H1 (cell line): ENCODE measurements around the gene BTBD1. TPM values are rescaled to one million over a fixed set of nuclear protein-coding genes. Genes with fewer than 3 reads are reported as not detected.

Source experiments
- CTCF ChIA-PET: fragments of 300-600 bp; sonication (Branson Sonifier 250); formaldehyde crosslinking; loops from one replicate; lab custom pipeline; 2021; ENCODE audit not compliant: partially characterized antibody; lab: Charles Lee
- POLR2A ChIA-PET: fragments of 300-600 bp; sonication (Branson Sonifier 250); formaldehyde crosslinking; loops from one replicate; lab custom pipeline; 2021; ENCODE audit warnings: inconsistent platforms; ENCODE audit not compliant: partially characterized antibody; lab: Charles Lee
- DNase-seq, 2 experiments: peaks; one replicate each; pipeline versions ENCODE4 v3.0.0 to v3.0.0-alpha.2; 2010 to 2022; ENCODE audit warnings: low spot score in 2 of 2, low read depth in 1 of 2, mixed read lengths in 1 of 2
- FAIRE-seq: peaks from 2 replicates; lab custom pipeline; 2011; peaks lifted over from hg19 to GRCh38; lab: Jason Lieb, UNC
- H2AFZ ChIP-seq: 2 replicates; pipeline ENCODE4 v1.8.1; 2012; ENCODE audit warnings: low read length, inconsistent platforms
- H2AK5ac ChIP-seq: 2 replicates; pipeline ENCODE4 v1.6.1; 2013; ENCODE audit warnings: low read depth, low read length
- H2BK120ac ChIP-seq: replicated peaks from 2 replicates; pipeline ENCODE3; 2013; ENCODE audit warnings: low read depth, low read length, inconsistent platforms
- H2BK12ac ChIP-seq: 2 replicates; pipeline ENCODE4 v1.6.1; 2013; ENCODE audit warnings: low read depth, low read length
- H2BK15ac ChIP-seq: 2 replicates; pipeline ENCODE4 v1.6.1; 2013; ENCODE audit warnings: low read length
- H2BK20ac ChIP-seq: 2 replicates; pipeline ENCODE4 v1.6.1; 2013; ENCODE audit warnings: low read length
- H2BK5ac ChIP-seq: 2 replicates; pipeline ENCODE4 v1.6.1; 2013; ENCODE audit warnings: low read depth, low read length
- H3K14ac ChIP-seq: 2 replicates; pipeline ENCODE4 v1.6.1; 2013; ENCODE audit warnings: inconsistent platforms; ENCODE audit not compliant: insufficient read length
- H3K18ac ChIP-seq: 2 replicates; pipeline ENCODE4 v1.6.1; 2013; ENCODE audit warnings: low read length; ENCODE audit errors: extremely low read depth
- H3K23ac ChIP-seq: 2 replicates; pipeline ENCODE4 v1.6.1; 2013; ENCODE audit warnings: inconsistent platforms; ENCODE audit not compliant: insufficient read length
- H3K23me2 ChIP-seq: 2 replicates; pipeline ENCODE4 v1.6.1; 2013; ENCODE audit warnings: low read depth, low read length
- H3K27ac ChIP-seq: 2 replicates; pipeline ENCODE4 v1.6.1; 2011; ENCODE audit warnings: low read depth, low read length, inconsistent platforms
- H3K27me3 ChIP-seq, 4 experiments: replicated peaks in 1 of 4; 1 replicate in 1 of 4; 2 replicates in 3 of 4; pipeline versions ENCODE4 v1.6.1 to v1.8.1; 2011 to 2013; ENCODE audit warnings: low read length in 3 of 4, mild to moderate bottlenecking in 3 of 4, inconsistent platforms in 2 of 4, mixed read lengths in 2 of 4, moderate library complexity in 1 of 4; ENCODE audit not compliant: control insufficient read depth in 3 of 4, insufficient read depth in 3 of 4; ENCODE audit errors: extremely low read depth in 1 of 4
- H3K36me3 ChIP-seq, 4 experiments: 2 replicates each; pipeline versions ENCODE4 v1.6.1 to v1.8.1; 2011 to 2013; ENCODE audit warnings: mild to moderate bottlenecking in 4 of 4, low read length in 3 of 4, moderate library complexity in 2 of 4, control low read depth in 1 of 4, inconsistent platforms in 1 of 4; ENCODE audit not compliant: insufficient read depth in 4 of 4, control insufficient read depth in 2 of 4
- H3K4ac ChIP-seq: replicated peaks from 2 replicates; pipeline ENCODE3; 2013; ENCODE audit warnings: low read length, low read depth, mixed read lengths, inconsistent platforms; ENCODE audit not compliant: insufficient read length
- H3K4me1 ChIP-seq, 4 experiments: replicated peaks in 1 of 4; 1 replicate in 1 of 4; 2 replicates in 3 of 4; pipeline versions ENCODE4 v1.6.1 to v1.8.1; 2011 to 2013; ENCODE audit warnings: low read length in 3 of 4, inconsistent platforms in 2 of 4, mixed read lengths in 1 of 4; ENCODE audit not compliant: insufficient read depth in 4 of 4, control insufficient read depth in 3 of 4
- H3K4me2 ChIP-seq, 2 experiments: 2 replicates each; pipeline versions ENCODE4 v1.6.1 to v1.8.1; 2011 to 2013; ENCODE audit warnings: low read depth in 2 of 2, low read length in 2 of 2, control low read depth in 1 of 2, inconsistent platforms in 1 of 2, mild to moderate bottlenecking in 1 of 2; ENCODE audit not compliant: insufficient read depth in 1 of 2
- H3K4me3 ChIP-seq, 4 experiments: fragments of 200-600, 300-600 bp in 1 of 4; sonication (generic), shearing (Covaris generic), sonication (Bioruptor Twin) in 1 of 4; 2 replicates each; pipeline versions ENCODE4 v1.5.1 to v1.8.1; 2011 to 2016; ENCODE audit warnings: low read length in 4 of 4, low read depth in 3 of 4, control low read depth in 2 of 4, inconsistent platforms in 2 of 4, mild to moderate bottlenecking in 2 of 4, mixed read lengths in 1 of 4, moderate library complexity in 1 of 4; ENCODE audit not compliant: insufficient read depth in 2 of 4; ENCODE audit errors: extremely low read depth in 1 of 4
- H3K56ac ChIP-seq: replicated peaks from 2 replicates; pipeline ENCODE3; 2013; ENCODE audit warnings: low read depth, mild to moderate bottlenecking, mixed read lengths, low read length, inconsistent platforms; ENCODE audit not compliant: insufficient read length
- H3K79me1 ChIP-seq: 2 replicates; pipeline ENCODE4 v1.6.1; 2013; ENCODE audit warnings: low read depth, low read length, control low read depth
- H3K79me2 ChIP-seq, 2 experiments: 2 replicates each; pipeline versions ENCODE4 v1.6.1 to v1.8.1; 2012 to 2013; ENCODE audit warnings: low read length in 2 of 2, mild to moderate bottlenecking in 2 of 2, inconsistent platforms in 1 of 2; ENCODE audit not compliant: insufficient read depth in 2 of 2, control insufficient read depth in 1 of 2
- H3K9ac ChIP-seq, 4 experiments: replicated peaks in 1 of 4; 1 replicate in 1 of 4; 2 replicates in 3 of 4; pipeline versions ENCODE4 v1.6.1 to v1.8.1; 2011 to 2013; ENCODE audit warnings: low read depth in 3 of 4, low read length in 3 of 4, control low read depth in 2 of 4, mild to moderate bottlenecking in 2 of 4, moderate library complexity in 2 of 4, inconsistent platforms in 1 of 4; ENCODE audit errors: extremely low read depth in 1 of 4
- H3K9me3 ChIP-seq, 2 experiments: 2 replicates each; pipeline versions ENCODE4 v1.6.1 to v1.8.1; 2012 to 2013; ENCODE audit warnings: mild to moderate bottlenecking in 2 of 2, moderate library complexity in 2 of 2, control low read depth in 1 of 2, inconsistent platforms in 1 of 2, low read depth in 1 of 2, low read length in 1 of 2, mixed read lengths in 1 of 2; ENCODE audit not compliant: insufficient read depth in 2 of 2
- H4K20me1 ChIP-seq, 2 experiments: replicated peaks in 1 of 2; 2 replicates each; pipeline versions ENCODE3 to v1.8.1; 2011 to 2013; ENCODE audit warnings: inconsistent platforms in 2 of 2, low read length in 2 of 2, mild to moderate bottlenecking in 1 of 2; ENCODE audit not compliant: insufficient read depth in 2 of 2, control insufficient read depth in 1 of 2
- H4K5ac ChIP-seq: 2 replicates; pipeline ENCODE4 v1.6.1; 2013; ENCODE audit warnings: low read length, low read depth, mixed read lengths, inconsistent platforms; ENCODE audit not compliant: insufficient read length
- H4K8ac ChIP-seq: 2 replicates; pipeline ENCODE4 v1.8.0; 2013; ENCODE audit warnings: mild to moderate bottlenecking, moderate library complexity, low read length, inconsistent platforms; ENCODE audit not compliant: insufficient read depth; ENCODE audit errors: extremely low read depth
- H4K91ac ChIP-seq: replicated peaks from 2 replicates; pipeline ENCODE3; 2013; ENCODE audit warnings: low read length, mixed read lengths, inconsistent platforms; ENCODE audit not compliant: insufficient read length
- CBX8 ChIP-seq: fragments of 300-800, 300-1000 bp; sonication (generic); IDR thresholded peaks from 2 replicates; pipeline ENCODE4 v1.7.1; 2016; ENCODE audit warnings: low read depth, low read length, borderline replicate concordance
- CHD2 ChIP-seq: IDR thresholded peaks from 2 replicates; pipeline ENCODE4 v1.6.1; 2012; ENCODE audit warnings: low read length, improper control_type of control experiment
- CTBP2 ChIP-seq: IDR thresholded peaks from 2 replicates; pipeline ENCODE4 v1.7.0; 2011; ENCODE audit warnings: borderline replicate concordance, mild to moderate bottlenecking, moderate library complexity, mixed read lengths, low read length; ENCODE audit not compliant: insufficient read depth, insufficient read length
- EZH2 ChIP-seq: fragments of 200-600 bp; sonication (generic); IDR thresholded peaks from 2 replicates; pipeline ENCODE4 v1.7.1; 2012; ENCODE audit warnings: low read depth, mild to moderate bottlenecking, moderate library complexity, low read length, inconsistent platforms; ENCODE audit not compliant: severe bottlenecking
- JUND ChIP-seq: IDR thresholded peaks from 2 replicates; pipeline ENCODE4 v1.6.1; 2011; ENCODE audit warnings: mild to moderate bottlenecking, improper control_type of control experiment, low read length
- KDM1A ChIP-seq: fragments of 200-600, 300-600 bp; sonication (generic); IDR thresholded peaks from 2 replicates; pipeline ENCODE4 v1.7.1; 2016; ENCODE audit warnings: mild to moderate bottlenecking, low read length, borderline replicate concordance
- SP4 ChIP-seq: IDR thresholded peaks from 2 replicates; pipeline ENCODE4 v1.6.1; 2012; ENCODE audit warnings: low read length, inconsistent platforms
- TAF7 ChIP-seq: optimal IDR thresholded peaks from 2 replicates; pipeline ENCODE3; 2011; ENCODE audit warnings: low read depth, mild to moderate bottlenecking, inconsistent platforms, low read length, moderate library complexity, borderline replicate concordance
- ZNF274 ChIP-seq: IDR thresholded peaks from 2 replicates; pipeline ENCODE4 v1.7.0; 2012; ENCODE audit warnings: low read length, borderline replicate concordance; ENCODE audit errors: extremely low read depth
- WGBS, 2 experiments: shearing (Covaris generic) in 1 of 2; methylation state at CpG; one replicate each; pipeline versions ENCODE4 v1.1.6 to v1.1.7; 2013 to 2015; ENCODE audit warnings: low lambda C conversion rate in 2 of 2, mixed read lengths in 2 of 2, inconsistent platforms in 1 of 2, low coverage in 1 of 2, missing lambda C conversion rate in 1 of 2; ENCODE audit not compliant: insufficient replicate concordance in 2 of 2, insufficient coverage in 1 of 2, insufficient read length in 1 of 2; ENCODE audit errors: extremely low coverage in 1 of 2, missing lambda C conversion rate in 1 of 2; 5-methylcytosine and 5-hydroxymethylcytosine counted together
- polyA plus RNA-seq, 7 experiments: library from polyadenylated mRNA; depleted of rRNA in 3 of 7; stranded (reverse) in 5 of 7; unstranded in 2 of 7; fragments of >200 nt in 5 of 7; fragments of 200-250 nt in 2 of 7; gene quantifications; 1 replicate in 5 of 7; 2 replicates in 1 of 7; 4 replicates in 1 of 7; pipeline versions ENCODE4 v1.2.1 to v1.2.3, GENCODE V29; 2011 to 2013; ENCODE audit warnings: missing spikeins in 2 of 7, mixed read lengths in 2 of 7
- total RNA-seq: library from RNA; stranded (reverse); fragmentation: NEBNext Ultra II Directional; extraction: Animal tissue kit (Norgen Biotek cat#: 25700); gene quantifications from 2 replicates; pipeline ENCODE4 v1.2.1, GENCODE V29; 2021

Gene BTBD1
- total and polyA plus RNA-seq, 2 of the 8 experiments (the other 6 are each of a cell fraction or from before 2014, with no cell fraction given) = 18.6 to 39.5 TPM

DNA sequence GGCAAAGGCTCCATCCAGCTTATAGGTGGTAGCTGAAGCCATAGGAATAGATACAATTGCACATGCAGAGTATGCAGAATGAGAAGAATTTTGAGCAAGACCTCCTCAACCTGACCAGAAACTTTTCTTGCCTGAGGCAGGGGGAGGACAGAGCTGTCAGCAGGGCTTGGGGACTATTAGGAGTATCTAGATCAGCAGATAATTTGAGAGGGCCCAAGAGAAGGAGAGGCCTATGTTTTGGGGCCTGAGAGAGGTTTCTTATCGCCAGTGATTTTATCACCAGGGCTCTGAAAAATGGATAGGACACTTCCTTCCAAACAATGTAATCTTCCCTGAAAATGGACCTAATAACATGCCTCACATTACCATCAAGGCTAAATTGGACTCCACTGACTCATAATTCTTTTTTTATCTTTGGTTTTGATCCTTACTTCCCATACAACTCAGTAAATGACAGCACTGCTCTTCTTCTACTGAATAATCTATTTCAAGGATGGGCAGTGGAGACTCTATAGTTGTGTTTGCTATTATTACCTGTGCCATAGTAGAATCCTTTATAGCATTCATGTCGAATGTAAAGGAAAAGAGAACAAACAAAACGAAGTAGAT, 96.9 kb downstream of the BTBD1 start:
- Histone ChIP-seq H3K79me2 (no peaks in the 10 kb centered on the region), H4K91ac (no peak overlapping the region), H4K5ac (no peak overlapping the region), H3K9me3 (no peaks in the 10 kb centered on the region), H2BK120ac (no peak overlapping the region), H3K14ac (no peak overlapping the region), H4K20me1 (peaks cover 0 to 3% of the 10 kb centered on the region in 2 experiments), H2BK20ac (no peak overlapping the region), H3K4me1 (no peaks in the 10 kb centered on the region), H3K23me2 (no peaks in the 10 kb centered on the region), H3K4me2 (no peak overlapping the region), H3K18ac (no peak overlapping the region), H3K4ac (no peak overlapping the region), H3K56ac (no peak overlapping the region), H4K8ac (no peak overlapping the region), H3K27me3 (no peaks in the 10 kb centered on the region), H3K4me3 (no peak overlapping the region), H2AK5ac (no peak overlapping the region), H2BK15ac (no peak overlapping the region), H2BK12ac (no peak overlapping the region), H3K36me3 (no peaks in the 10 kb centered on the region), H3K27ac (no peak overlapping the region), H2BK5ac (no peak overlapping the region), H3K23ac (no peak overlapping the region), H3K79me1 (no peaks in the 10 kb centered on the region), H3K9ac (no peak overlapping the region), H2AFZ (no peak overlapping the region)
- TF ChIP-seq CBX8 (no peak), ZNF274 (no peak), CTBP2 (no peak), JUND (no peak), KDM1A (no peak), SP4 (no peak), EZH2 (no peak), CHD2 (no peak), TAF7 (no peak)
- FAIRE-seq (no peak), DNase-seq (no peak)
- ChIA-PET POLR2A (interaction anchor here (1.3 to 1.8 kb wide), 3 partner anchors 10 to 434 kb away, joined by 3 read pairs; partner anchors contain the start of gene RAMAC), CTCF (interaction anchor here (1.1 to 2.4 kb wide), 3 partner anchors 13 to 119 kb away, joined by 4 to 13 read pairs (median 4); no protein-coding TSS in a partner anchor)
- WGBS, 2 experiments = 70% methylated on average over 3 of the region's 3 CpGs; no CpG with 5 or more reads in 1 of the 2 experiments
